GM19468 (cell line): ENCODE data around the gene ALDH1A1.
"Not testable (repeated sequence)": the region's sequence is repeated elsewhere in the genome, so short reads cannot be mapped to it uniquely, and the experiment has no call there.

ENCODE experiments used
- ATAC-seq: cut with Tn5 transposase; IDR thresholded peaks from one replicate; pipeline ENCODE4 v1.9.1; 2021; ENCODE audit warnings: mild to moderate bottlenecking, moderate library complexity, moderate number of reproducible peaks; ENCODE audit not compliant: unreplicated experiment; ENCODE audit errors: extremely low read depth

The ALDH1A1 gene

DNA sequence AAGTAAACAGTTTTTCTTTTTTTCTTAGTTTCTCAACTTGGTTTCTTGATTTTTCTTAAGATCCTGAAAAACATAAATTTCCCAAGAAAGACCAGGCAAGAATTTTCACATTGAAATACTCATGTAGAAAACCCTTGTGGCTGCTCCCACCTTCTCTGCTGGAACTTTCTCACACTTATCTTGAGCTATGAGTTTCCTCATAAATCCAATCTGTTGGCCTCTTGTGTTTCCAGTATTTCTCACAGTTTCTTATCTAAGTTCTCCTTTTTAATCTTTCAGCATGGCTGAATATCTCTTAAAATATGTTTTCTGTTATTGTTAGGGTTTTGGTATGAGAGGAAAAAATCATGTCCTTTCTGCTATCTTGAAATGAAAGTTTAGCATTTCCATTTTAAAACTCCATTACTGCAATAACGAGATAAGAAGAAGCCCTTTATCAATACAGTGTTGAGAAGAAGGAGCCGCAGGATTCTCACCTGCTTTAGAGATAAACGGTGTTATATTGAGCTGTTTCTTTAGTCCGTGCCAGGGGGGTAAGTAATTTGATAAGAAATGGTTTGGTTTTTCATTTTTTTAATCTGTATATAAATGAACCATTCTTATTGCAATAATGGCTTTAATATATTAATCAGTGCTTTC, 89.3 kb downstream of the ALDH1A1 start:
- ATAC-seq, result no peak

DNA sequence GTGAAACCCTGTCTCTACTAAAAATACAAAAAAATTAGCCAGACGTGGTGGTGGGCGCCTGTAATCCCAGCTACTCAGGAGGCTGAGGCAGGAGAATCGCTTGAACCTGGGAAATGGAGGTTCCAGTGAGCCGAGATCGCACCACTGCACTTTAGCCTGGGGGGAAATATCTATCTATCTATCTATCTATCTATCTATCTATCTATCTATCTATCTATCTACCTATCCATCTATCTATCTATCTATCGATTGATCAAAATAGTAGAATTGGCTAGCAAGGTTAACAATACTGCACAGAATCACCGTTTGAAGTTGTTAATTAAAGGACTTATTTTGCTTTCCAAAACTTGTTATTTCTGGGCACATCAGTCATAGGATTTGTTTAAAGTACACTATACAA, 90.1 kb downstream of the ALDH1A1 start:
- ATAC-seq, result not testable (repeated sequence)

GRCh38 chr9:72858089-72858912, 94.6 kb downstream of the ALDH1A1 start:
- no peak for ATAC-seq

DNA sequence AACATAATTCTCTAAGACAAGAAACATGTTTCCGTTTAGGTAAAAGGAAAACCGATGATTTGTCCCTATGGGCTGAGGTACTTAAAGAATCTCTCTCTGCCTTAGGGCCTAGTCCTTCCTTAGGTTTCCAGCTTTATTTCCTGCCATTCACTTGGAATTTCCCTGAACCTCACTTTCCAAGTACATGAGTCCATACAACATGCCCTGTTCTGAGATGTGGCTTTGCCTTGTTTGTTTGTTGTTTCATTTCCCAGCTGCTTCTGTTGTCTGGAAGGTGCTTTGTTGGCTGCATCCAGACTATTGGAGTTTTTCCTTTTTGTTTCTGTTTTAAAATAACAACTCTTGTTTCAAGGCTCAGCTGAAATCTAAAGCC, 95.2 kb downstream of the ALDH1A1 start:
- ATAC-seq, result no peak

GRCh38 chr9:72856972-72857623, 95.8 kb downstream of the ALDH1A1 start:
- no peak for ATAC-seq

DNA sequence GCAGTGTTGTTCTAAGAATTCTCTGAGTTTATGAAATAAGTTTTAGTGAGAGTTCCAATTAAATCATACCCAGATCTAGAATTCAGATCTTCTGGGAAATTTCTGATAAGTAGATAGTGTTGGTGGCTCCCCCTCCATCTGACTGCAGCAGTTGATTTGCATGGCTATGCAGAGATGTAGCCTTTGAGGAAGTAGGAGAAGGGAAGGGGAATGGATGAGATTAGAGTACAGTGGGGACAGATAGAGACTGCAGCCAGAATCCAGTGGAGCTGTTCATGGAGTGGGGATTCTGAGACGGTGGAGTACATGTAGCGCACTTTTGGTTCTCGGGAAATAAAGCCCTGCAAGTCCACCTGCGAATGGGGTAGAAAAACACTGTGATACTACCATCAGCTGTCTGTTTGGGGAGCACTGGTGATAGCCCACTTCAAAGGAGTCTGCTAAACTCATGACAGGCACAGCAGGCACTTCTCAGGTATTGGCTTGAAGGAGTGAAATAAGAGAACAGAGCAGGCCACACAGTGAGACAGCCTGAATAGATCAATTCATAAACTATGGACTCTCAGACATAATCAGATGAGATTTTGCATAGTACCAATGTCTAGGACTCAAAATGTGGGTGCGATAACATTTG, 96.8 kb downstream of the ALDH1A1 start:
- ATAC-seq, result no peak

- ATAC-seq, result no peak
Measured at GRCh38 chr9:72855321-72855720, 97.5 kb downstream of the ALDH1A1 start.
